ENCODE measurements around the gene CCDC167.
A peak's percentile ranks its signal among the peaks of the same experiment; 100 is the strongest.

The CCDC167 gene

DNA sequence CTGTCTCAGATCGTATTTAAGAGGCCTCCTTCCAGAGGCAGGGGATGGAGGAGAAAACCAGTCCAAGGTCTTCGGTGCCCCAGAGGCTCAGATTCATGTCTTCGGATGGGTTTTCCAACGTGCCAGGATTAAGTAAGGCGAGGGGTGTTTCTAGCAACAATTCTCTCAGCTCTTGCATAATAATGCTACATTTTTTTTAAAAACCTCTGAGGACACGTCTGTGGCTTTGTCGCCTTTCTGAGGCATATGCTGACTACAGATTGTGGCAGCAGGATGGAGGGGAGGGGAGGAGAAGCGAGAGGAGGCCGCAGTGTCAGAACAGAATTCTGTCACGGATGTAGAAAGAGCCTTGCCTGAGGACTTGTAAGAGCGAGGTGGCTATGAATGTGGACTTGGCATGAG, 17.7 kb upstream of the CCDC167 start:
- peak; percentile 90 for DNase-seq (ENCODE audit: low read depth)
- TF ChIP-seq POLR2A (IDR thresholded peaks at IDR 0.05; ENCODE audit: extremely low read depth, insufficient read length) (no peak), MYC (IDR thresholded peaks at IDR 0.05; ENCODE audit: low read depth, low read length) (no peak)
- TF ChIP-seq, protein P1, sequence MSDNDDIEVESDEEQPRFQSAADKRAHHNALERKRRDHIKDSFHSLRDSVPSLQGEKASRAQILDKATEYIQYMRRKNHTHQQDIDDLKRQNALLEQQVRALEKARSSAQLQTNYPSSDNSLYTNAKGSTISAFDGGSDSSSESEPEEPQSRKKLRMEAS (IDR thresholded peaks at IDR 0.05; ENCODE audit: low read depth, low read length) = peak; percentile 42; the same call in 1 of the 2 replicates
- H3K4me3 ChIP-seq (ENCODE audit: low read depth, low read length) = no peak overlapping the region

DNA sequence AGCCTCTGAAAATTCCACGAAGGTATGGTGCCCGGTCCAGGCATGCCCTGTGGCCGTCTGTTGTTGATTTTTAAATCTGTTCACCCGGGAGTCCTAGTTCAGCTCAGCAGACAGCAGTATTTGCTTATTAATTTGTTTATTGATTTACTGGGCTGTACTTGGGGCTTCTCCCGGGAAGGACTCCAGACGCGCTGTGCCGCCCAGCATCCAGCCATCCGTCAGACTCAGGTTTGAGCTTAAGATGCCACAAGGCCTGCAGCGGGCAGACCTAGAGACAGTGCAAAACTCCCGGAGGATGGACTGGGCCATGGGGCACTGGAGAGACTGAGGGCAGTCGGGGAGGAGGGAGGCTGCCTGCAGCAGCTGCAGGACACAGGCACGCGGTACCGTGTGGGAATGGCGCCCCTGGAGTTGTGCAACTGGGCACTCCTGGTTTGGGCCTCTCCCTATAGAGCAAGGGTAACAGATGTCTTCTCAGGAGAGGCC, 17.3 kb upstream of the CCDC167 start:
- H3K4me3 ChIP-seq (ENCODE audit: low read depth, low read length) = no peak overlapping the region
- no peak for DNase-seq (ENCODE audit: low read depth)
- TF ChIP-seq, protein P2, sequence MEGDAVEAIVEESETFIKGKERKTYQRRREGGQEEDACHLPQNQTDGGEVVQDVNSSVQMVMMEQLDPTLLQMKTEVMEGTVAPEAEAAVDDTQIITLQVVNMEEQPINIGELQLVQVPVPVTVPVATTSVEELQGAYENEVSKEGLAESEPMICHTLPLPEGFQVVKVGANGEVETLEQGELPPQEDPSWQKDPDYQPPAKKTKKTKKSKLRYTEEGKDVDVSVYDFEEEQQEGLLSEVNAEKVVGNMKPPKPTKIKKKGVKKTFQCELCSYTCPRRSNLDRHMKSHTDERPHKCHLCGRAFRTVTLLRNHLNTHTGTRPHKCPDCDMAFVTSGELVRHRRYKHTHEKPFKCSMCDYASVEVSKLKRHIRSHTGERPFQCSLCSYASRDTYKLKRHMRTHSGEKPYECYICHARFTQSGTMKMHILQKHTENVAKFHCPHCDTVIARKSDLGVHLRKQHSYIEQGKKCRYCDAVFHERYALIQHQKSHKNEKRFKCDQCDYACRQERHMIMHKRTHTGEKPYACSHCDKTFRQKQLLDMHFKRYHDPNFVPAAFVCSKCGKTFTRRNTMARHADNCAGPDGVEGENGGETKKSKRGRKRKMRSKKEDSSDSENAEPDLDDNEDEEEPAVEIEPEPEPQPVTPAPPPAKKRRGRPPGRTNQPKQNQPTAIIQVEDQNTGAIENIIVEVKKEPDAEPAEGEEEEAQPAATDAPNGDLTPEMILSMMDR (IDR thresholded peaks at IDR 0.05; ENCODE audit: low read depth, low read length) = no peak
- TF ChIP-seq POLR2A (IDR thresholded peaks at IDR 0.05; ENCODE audit: extremely low read depth, insufficient read length) = no peak
- TF ChIP-seq, protein P1 (IDR thresholded peaks at IDR 0.05; ENCODE audit: low read depth, low read length) = no peak
- no peak for TF ChIP-seq MYC (IDR thresholded peaks at IDR 0.05; ENCODE audit: low read depth, low read length)

DNA sequence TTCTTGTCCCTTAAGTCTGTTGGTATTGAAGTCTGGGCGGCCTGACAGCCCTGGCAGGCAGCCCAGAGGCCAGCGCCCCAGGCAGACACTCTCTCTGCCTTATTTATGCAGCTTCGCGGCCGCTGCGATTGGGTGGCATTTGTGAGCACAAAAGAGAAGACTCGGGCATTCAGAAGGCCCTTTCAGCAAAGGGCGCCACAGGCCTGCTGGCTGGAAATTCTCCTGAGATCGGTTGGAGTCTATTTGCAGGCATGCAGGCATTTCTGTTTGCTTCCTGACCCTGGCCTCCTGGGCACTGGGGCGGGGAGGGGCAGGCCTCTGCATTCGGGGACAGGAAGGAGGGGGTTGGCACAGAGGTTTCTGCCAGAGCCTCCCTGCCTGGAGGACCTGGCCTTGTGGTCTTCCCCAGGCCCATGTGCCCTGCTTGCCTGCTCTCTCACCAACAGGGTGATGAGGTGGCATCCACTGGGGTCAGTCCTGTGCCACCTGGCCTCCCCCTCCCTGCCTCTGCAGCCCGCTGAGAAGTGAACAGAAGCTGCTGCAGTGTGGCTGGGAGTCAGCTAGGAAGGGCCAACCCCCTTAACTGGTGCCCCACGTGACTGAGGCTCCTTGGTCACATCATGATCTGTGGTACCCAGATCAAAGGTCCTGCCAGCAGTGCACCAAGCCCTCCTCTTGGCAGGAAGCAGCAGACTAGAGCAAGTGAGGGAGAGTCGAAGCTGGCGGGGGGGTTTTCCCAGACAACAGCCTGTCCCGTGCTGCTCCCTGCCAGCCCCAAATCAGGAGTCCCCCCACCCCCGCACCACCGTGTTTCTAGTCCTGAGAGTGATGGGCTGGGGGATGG, 16.6 kb upstream of the CCDC167 start:
- DNase-seq (ENCODE audit: low read depth) = peak; percentile 58
- no peak overlapping the region for H3K4me3 ChIP-seq (ENCODE audit: low read depth, low read length)
- TF ChIP-seq, protein P1 (IDR thresholded peaks at IDR 0.05; ENCODE audit: low read depth, low read length) = no peak
- TF ChIP-seq, protein P2 (IDR thresholded peaks at IDR 0.05; ENCODE audit: low read depth, low read length) = no peak
- no peak for TF ChIP-seq POLR2A (IDR thresholded peaks at IDR 0.05; ENCODE audit: extremely low read depth, insufficient read length)
- no peak for TF ChIP-seq MYC (IDR thresholded peaks at IDR 0.05; ENCODE audit: low read depth, low read length)

DNA sequence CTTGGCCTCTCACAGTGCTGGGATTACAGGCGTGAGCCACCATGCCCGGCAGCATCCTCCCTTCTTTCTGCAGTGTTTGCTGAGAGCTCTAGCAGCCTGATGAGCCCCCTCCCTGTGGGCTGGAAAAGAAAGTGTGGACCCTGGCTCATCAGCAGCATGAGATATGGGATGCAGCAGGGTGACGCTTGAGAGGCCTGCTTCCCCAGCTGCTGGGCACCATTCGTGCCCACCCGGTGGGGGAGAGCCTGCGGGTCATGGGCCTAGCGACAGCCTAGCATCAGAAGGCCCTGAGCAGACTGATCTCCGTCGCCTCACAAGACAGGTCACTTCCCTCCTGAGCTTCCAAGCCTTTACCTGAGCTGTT, 16.0 kb upstream of the CCDC167 start:
- TF ChIP-seq, protein P1 (IDR thresholded peaks at IDR 0.05; ENCODE audit: low read depth, low read length) = no peak
- no peak for TF ChIP-seq POLR2A (IDR thresholded peaks at IDR 0.05; ENCODE audit: extremely low read depth, insufficient read length)
- TF ChIP-seq MYC (IDR thresholded peaks at IDR 0.05; ENCODE audit: low read depth, low read length) = no peak
- TF ChIP-seq, protein P2 (IDR thresholded peaks at IDR 0.05; ENCODE audit: low read depth, low read length) = no peak
- no peak overlapping the region for H3K4me3 ChIP-seq (ENCODE audit: low read depth, low read length)
- DNase-seq (ENCODE audit: low read depth) = no peak

DNA sequence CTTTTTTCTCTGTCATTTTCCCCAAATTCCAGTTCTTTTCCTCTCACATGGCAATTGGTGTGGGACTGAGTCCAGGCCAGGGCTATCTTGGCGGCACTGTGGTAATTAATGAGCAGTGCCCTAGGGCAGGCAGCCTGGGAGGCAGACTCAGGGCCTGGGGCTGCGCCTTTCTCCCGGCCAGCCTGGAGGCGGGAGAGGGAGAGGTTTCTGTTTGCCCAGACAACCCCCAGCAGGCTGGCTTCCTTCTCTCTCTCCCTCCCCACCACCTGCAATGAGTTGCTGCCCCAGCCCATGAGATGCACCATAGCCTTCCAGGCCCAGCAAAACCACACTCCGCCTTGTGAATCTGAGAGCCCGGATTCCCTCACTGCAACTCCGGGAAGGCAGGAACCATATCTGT, 15.1 kb upstream of the CCDC167 start:
- TF ChIP-seq, protein P1 (IDR thresholded peaks at IDR 0.05; ENCODE audit: low read depth, low read length) = no peak
- TF ChIP-seq POLR2A (IDR thresholded peaks at IDR 0.05; ENCODE audit: extremely low read depth, insufficient read length) (no peak), MYC (IDR thresholded peaks at IDR 0.05; ENCODE audit: low read depth, low read length) (no peak)
- TF ChIP-seq, protein P2 (IDR thresholded peaks at IDR 0.05; ENCODE audit: low read depth, low read length) = no peak
- no peak for DNase-seq (ENCODE audit: low read depth)
- H3K4me3 ChIP-seq (ENCODE audit: low read depth, low read length) = no peak overlapping the region

DNA sequence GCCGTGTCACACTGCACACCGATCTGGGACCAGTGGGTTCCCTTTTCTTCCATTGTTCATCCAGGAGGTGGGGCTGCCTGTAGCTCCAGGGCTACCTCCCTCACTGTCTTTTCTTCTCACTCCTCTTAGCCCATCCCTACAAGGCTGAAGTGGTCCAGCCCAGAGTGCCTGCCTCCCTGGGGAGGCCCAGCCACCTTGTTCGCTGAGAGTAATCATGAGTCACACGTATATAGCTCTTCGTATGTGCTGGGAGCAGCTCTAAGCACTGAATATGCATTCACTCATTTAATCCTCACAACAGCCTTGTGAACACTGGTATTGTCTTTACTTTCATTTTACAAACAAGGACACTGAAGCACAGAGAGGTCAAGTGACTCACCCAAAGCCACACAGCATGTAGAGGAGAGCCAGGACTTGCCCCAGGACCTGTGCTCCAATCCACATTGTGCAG, 14.7 kb upstream of the CCDC167 start:
- H3K4me3 ChIP-seq (ENCODE audit: low read depth, low read length) = no peak overlapping the region
- DNase-seq (ENCODE audit: low read depth) = peak; percentile 67
- no peak for TF ChIP-seq MYC (IDR thresholded peaks at IDR 0.05; ENCODE audit: low read depth, low read length)
- TF ChIP-seq, protein P1 (IDR thresholded peaks at IDR 0.05; ENCODE audit: low read depth, low read length) = no peak
- TF ChIP-seq POLR2A (IDR thresholded peaks at IDR 0.05; ENCODE audit: extremely low read depth, insufficient read length) = no peak
- TF ChIP-seq, protein P2 (IDR thresholded peaks at IDR 0.05; ENCODE audit: low read depth, low read length) = no peak

Data from NB4 (cell line).